HEK293 (cell line): ENCODE data around the gene KRT8.

Experiments used
- CTCF ChIA-PET: fragments of 350-600 bp; formaldehyde crosslinking; extraction: SDS; loops from one replicate; lab custom pipeline; 2021; ENCODE audit warnings: antibody characterized with exemption; lab: Yijun Ruan, JAX
- POLR2A ChIA-PET: fragments of 300-600 bp; formaldehyde crosslinking; extraction: SDS; loops from one replicate; lab custom pipeline; 2020; ENCODE audit warnings: antibody characterized with exemption, inconsistent platforms; lab: Yijun Ruan, JAX
- H3K27ac ChIP-seq: fragments of 200-500 bp; sonication (Bioruptor generic); 2 replicates; pipeline ENCODE4 v1.5.1; 2014; ENCODE audit warnings: low read depth, low read length, control low read depth, inconsistent platforms; ENCODE audit errors: extremely low read depth
- H3K36me3 ChIP-seq, 2 experiments: fragments of 200-500 bp in 1 of 2; sonication (Bioruptor generic) in 1 of 2; 1 replicate in 1 of 2; 2 replicates in 1 of 2; pipeline ENCODE4 v1.5.1; 2014 to 2017; ENCODE audit warnings: inconsistent platforms in 2 of 2, low read length in 2 of 2; ENCODE audit not compliant: control insufficient read depth in 2 of 2, insufficient read depth in 1 of 2
- H3K4me1 ChIP-seq: fragments of 200-500 bp; sonication (Bioruptor generic); 2 replicates; pipeline ENCODE4 v1.5.1; 2014; ENCODE audit warnings: mild to moderate bottlenecking, low read length, inconsistent platforms; ENCODE audit not compliant: control insufficient read depth, insufficient read depth
- H3K4me3 ChIP-seq: 2 replicates; pipeline ENCODE4 v1.5.1; 2011; ENCODE audit warnings: low read depth, mild to moderate bottlenecking, control low read depth, low read length, moderate library complexity
- H3K9me3 ChIP-seq: fragments of 200-500 bp; sonication (Bioruptor generic); 2 replicates; pipeline ENCODE4 v1.5.1; 2014; ENCODE audit warnings: low read depth, low read length, inconsistent platforms; ENCODE audit not compliant: control insufficient read depth, insufficient read depth
- BCL6B ChIP-seq: fragments of 450-650 bp; formaldehyde crosslinking; IDR thresholded peaks from 2 replicates; pipeline ENCODE4 v1.5.1; 2017; ENCODE audit warnings: missing biosample characterization, missing genetic modification characterization
- CTCF ChIP-seq: fragments of 450-650 bp; formaldehyde crosslinking; IDR thresholded peaks from 2 replicates; pipeline ENCODE4 v1.5.1; 2016; ENCODE audit warnings: missing biosample characterization, missing genetic modification characterization
- GLIS1 ChIP-seq: fragments of 450-650 bp; formaldehyde crosslinking; IDR thresholded peaks from 2 replicates; pipeline ENCODE4 v1.5.1; 2016; ENCODE audit warnings: missing biosample characterization, missing genetic modification characterization
- HOXC10 ChIP-seq: sonication (generic); formaldehyde crosslinking; IDR thresholded peaks from 2 replicates; pipeline ENCODE4 v1.8.1; 2023; ENCODE audit warnings: mild to moderate bottlenecking, missing genetic modification reagents
- MEIS1 ChIP-seq: sonication (generic); formaldehyde crosslinking; IDR thresholded peaks from 2 replicates; pipeline ENCODE4 v1.8.1; 2022; ENCODE audit warnings: missing genetic modification reagents, mild to moderate bottlenecking, borderline replicate concordance
- PRDM1 ChIP-seq: fragments of 450-650 bp; formaldehyde crosslinking; IDR thresholded peaks from 2 replicates; pipeline ENCODE4; 2016; ENCODE audit warnings: missing biosample characterization, missing genetic modification characterization
- REST ChIP-seq: fragments of 450-650 bp; formaldehyde crosslinking; IDR thresholded peaks from 2 replicates; pipeline ENCODE4 v1.5.1; 2016; ENCODE audit warnings: missing biosample characterization, missing genetic modification characterization
- TCF7L2 ChIP-seq: IDR thresholded peaks from 2 replicates; pipeline ENCODE4 v1.6.1; 2011; ENCODE audit warnings: low read depth, mild to moderate bottlenecking, inconsistent platforms, low read length, moderate library complexity, borderline replicate concordance
- YY2 ChIP-seq: fragments of 450-650 bp; formaldehyde crosslinking; IDR thresholded peaks from 2 replicates; pipeline ENCODE4 v1.5.1; 2016; ENCODE audit warnings: missing biosample characterization, missing genetic modification characterization
- ZBTB11 ChIP-seq: fragments of 450-650 bp; formaldehyde crosslinking; conservative IDR thresholded peaks from 2 replicates; pipeline ENCODE4 v1.5.1; 2016; ENCODE audit warnings: low read depth, missing biosample characterization, missing genetic modification characterization
- ZBTB48 ChIP-seq: fragments of 450-650 bp; formaldehyde crosslinking; IDR thresholded peaks from 2 replicates; pipeline ENCODE4 v1.5.1; 2016; ENCODE audit warnings: missing biosample characterization, missing genetic modification characterization
- ZFP3 ChIP-seq: fragments of 450-650 bp; formaldehyde crosslinking; IDR thresholded peaks from 2 replicates; pipeline ENCODE4 v1.5.1; 2016; ENCODE audit warnings: low read depth, missing biosample characterization, missing genetic modification characterization
- ZNF112 ChIP-seq: fragments of 450-650 bp; formaldehyde crosslinking; IDR thresholded peaks from 2 replicates; pipeline ENCODE4 v1.5.0; 2017; ENCODE audit warnings: missing biosample characterization, missing genetic modification characterization
- ZNF19 ChIP-seq: fragments of 450-650 bp; formaldehyde crosslinking; IDR thresholded peaks from 2 replicates; pipeline ENCODE4; 2016; ENCODE audit warnings: missing biosample characterization, missing genetic modification characterization, low read depth
- ZNF335 ChIP-seq: fragments of 450-650 bp; formaldehyde crosslinking; conservative IDR thresholded peaks from 2 replicates; pipeline ENCODE4 v1.5.1; 2016; ENCODE audit warnings: missing biosample characterization, missing genetic modification characterization
- ZNF426 ChIP-seq: fragments of 450-650 bp; formaldehyde crosslinking; IDR thresholded peaks from 2 replicates; pipeline ENCODE4 v1.5.1; 2017; ENCODE audit warnings: missing biosample characterization, missing genetic modification characterization, mild to moderate bottlenecking, inconsistent platforms, moderate library complexity
- ZNF521 ChIP-seq: fragments of 450-650 bp; formaldehyde crosslinking; IDR thresholded peaks from 2 replicates; pipeline ENCODE4 v1.5.1; 2017; ENCODE audit warnings: missing biosample characterization, mild to moderate bottlenecking, missing genetic modification characterization
- ZNF549 ChIP-seq: fragments of 450-650 bp; IDR thresholded peaks from 2 replicates; pipeline ENCODE4 v1.5.1; 2018; ENCODE audit warnings: missing biosample characterization, missing genetic modification characterization, mild to moderate bottlenecking, inconsistent platforms, moderate library complexity
- ZNF580 ChIP-seq: fragments of 450-650 bp; formaldehyde crosslinking; IDR thresholded peaks from 2 replicates; pipeline ENCODE4 v1.5.1; 2016; ENCODE audit warnings: missing biosample characterization, missing genetic modification characterization
- ZNF654 ChIP-seq: fragments of 450-650 bp; formaldehyde crosslinking; IDR thresholded peaks from 2 replicates; pipeline ENCODE4 v1.5.1; 2016; ENCODE audit warnings: low read depth, missing biosample characterization, missing genetic modification characterization
- ZNF664 ChIP-seq: fragments of 450-650 bp; formaldehyde crosslinking; IDR thresholded peaks from 2 replicates; pipeline ENCODE4 v1.5.1; 2016; ENCODE audit warnings: missing biosample characterization, missing genetic modification characterization
- ZNF701 ChIP-seq: fragments of 450-650 bp; formaldehyde crosslinking; IDR thresholded peaks from 2 replicates; pipeline ENCODE4 v1.5.1; 2016; ENCODE audit warnings: missing biosample characterization, missing genetic modification characterization
- ZNF830 ChIP-seq: fragments of 450-650 bp; IDR thresholded peaks from 2 replicates; pipeline ENCODE4 v1.5.0; 2018; ENCODE audit warnings: missing biosample characterization, missing genetic modification characterization, low read depth, mild to moderate bottlenecking, moderate library complexity
- ZNF843 ChIP-seq: fragments of 450-650 bp; formaldehyde crosslinking; IDR thresholded peaks from 2 replicates; pipeline ENCODE4 v1.5.1; 2016; ENCODE audit warnings: missing biosample characterization, missing genetic modification characterization

KRT8 gene

GRCh38 chr12:52951640-52952039, 46.8 kb upstream of the KRT8 start (continued):
- TF ChIP-seq CTCF (tag by site-specific recombination) (no peak), ZNF112 (tag by site-specific recombination) (no peak), ZNF701 (tag by site-specific recombination) (no peak)

- TF ChIP-seq HOXC10 (CRISPR knock-in tag) (no peak), PRDM1 (no peak), GLIS1 (tag by site-specific recombination) (no peak), ZBTB48 (tag by site-specific recombination) (no peak), ZNF426 (no peak), ZNF580 (tag by site-specific recombination) (no peak), YY2 (tag by site-specific recombination) (no peak), ZNF19 (no peak), ZFP3 (no peak), BCL6B (tag by site-specific recombination) (no peak), ZNF549 (no peak), ZNF335 (tag by site-specific recombination) (no peak), ZNF664 (tag by site-specific recombination) (no peak), ZNF521 (tag by site-specific recombination) (no peak), MEIS1 (CRISPR knock-in tag) (no peak), ZNF843 (tag by site-specific recombination) (no peak), ZNF654 (tag by site-specific recombination) (no peak), ZNF830 (tag by site-specific recombination) (no peak)
- TF ChIP-seq, all 188 proteins: peak for 0
- Histone ChIP-seq H3K4me1 (peaks cover 3% of the 10 kb centered on the region; the same call in 1 of the 2 replicates), H3K9me3 (no peaks in the 10 kb centered on the region), H3K27ac (no peak overlapping the region), H3K4me3 (no peak overlapping the region), H3K36me3 (peaks cover 0 to 35% of the 10 kb centered on the region in 2 experiments; a peak in 1 of 3 replicates)
- CTCF ChIA-PET: interaction anchor here (0.9 to 5.1 kb wide), 8 partner anchors 12 to 579 kb away, joined by 3 to 30 read pairs (median 6); partner anchors contain the start of gene KRT8
- POLR2A ChIA-PET: interaction anchor here (1.1 to 7.7 kb wide), 4 partner anchors 9 to 53 kb away, joined by 4 to 202 read pairs (median 5); partner anchors contain the start of gene KRT8
Observed at GRCh38 chr12:52951126-52951525, 46.2 kb upstream of the KRT8 start.

GRCh38 chr12:52950553-52950952, 45.7 kb upstream of the KRT8 start:
- Histone ChIP-seq H3K4me3 (peak overlapping the region; percentile 65), H3K4me1 (peaks cover 7% of the 10 kb centered on the region; the same call in 1 of the 2 replicates), H3K9me3 (no peaks in the 10 kb centered on the region), H3K27ac (no peak overlapping the region), H3K36me3 (peaks cover 0 to 35% of the 10 kb centered on the region in 2 experiments; a peak in 1 of 3 replicates)
- CTCF ChIA-PET: interaction anchor here (0.6 to 5.1 kb wide), 8 partner anchors 13 to 742 kb away, joined by 3 to 30 read pairs (median 5); partner anchors contain the start of gene KRT8
- POLR2A ChIA-PET: interaction anchor here (1.5 to 7.7 kb wide), 7 partner anchors 11 to 55 kb away, joined by 4 to 202 read pairs (median 6); partner anchors contain the start of gene KRT8
- TF ChIP-seq ZBTB11 (no peak), REST (tag by site-specific recombination) (no peak), TCF7L2 (no peak)
